PC-3 (cell line): ENCODE results near the gene UBE3C. TPM values are rescaled to one million over a fixed set of nuclear protein-coding genes. Genes with fewer than 3 reads are reported as not detected.

Source experiments
- ATAC-seq: fragments of 200-7000 bp; cut with Tn5 transposase; 2 replicates; pipeline ENCODE4 v1.9.1; 2020; ENCODE audit warnings: mild to moderate bottlenecking, moderate library complexity
- BruUV-seq: library from RNA; stranded (reverse); fragments of 400-500 nt; replicated peaks from 2 replicates; lab custom pipeline; 2021; lab: Mats Ljungman, UMichigan
- CTCF ChIA-PET: fragments of 300-600 bp; sonication (Branson Sonifier 250); formaldehyde crosslinking; loops from one replicate; lab custom pipeline; 2022; ENCODE audit warnings: antibody characterized with exemption; lab: Charles Lee
- POLR2A ChIA-PET: fragments of 300-600 bp; sonication (Branson Sonifier 250); formaldehyde crosslinking; loops from one replicate; lab custom pipeline; 2022; ENCODE audit warnings: antibody characterized with exemption; ENCODE audit not compliant: unreplicated experiment; lab: Charles Lee
- DNase-seq: peaks from one replicate; pipeline ENCODE4 v3.0.0-alpha.2; 2015
- H2AFZ ChIP-seq: fragments of 300-600 bp; sonication (generic); 2 replicates; pipeline ENCODE4 v1.6.0; 2016; ENCODE audit warnings: antibody characterized with exemption, low read length
- H3F3A ChIP-seq: fragments of 300-600 bp; sonication (generic); one replicate; pipeline ENCODE4 v1.6.0; 2017; ENCODE audit warnings: antibody characterized with exemption, low read length, control low read depth, mild to moderate bottlenecking; ENCODE audit not compliant: unreplicated experiment
- H3K27ac ChIP-seq: fragments of 300-600 bp; sonication (generic); 2 replicates; pipeline ENCODE4 v1.5.1; 2016; ENCODE audit warnings: mild to moderate bottlenecking, low read length
- H3K27me3 ChIP-seq: fragments of 300-600 bp; sonication (generic); 2 replicates; pipeline ENCODE4 v1.6.1; 2016; ENCODE audit warnings: low read length, mixed read lengths
- H3K36me3 ChIP-seq: fragments of 300-600 bp; sonication (generic); 2 replicates; pipeline ENCODE4 v1.6.1; 2016; ENCODE audit warnings: low read depth, mixed run types, low read length, mixed read lengths
- H3K4me1 ChIP-seq: fragments of 300-600 bp; sonication (generic); 2 replicates; pipeline ENCODE4 v1.5.1; 2016; ENCODE audit warnings: low read length; ENCODE audit not compliant: insufficient read depth
- H3K4me2 ChIP-seq: fragments of 300-600 bp; sonication (generic); 2 replicates; pipeline ENCODE4 v1.6.0; 2016; ENCODE audit warnings: low read length
- H3K4me3 ChIP-seq: fragments of 300-600 bp; sonication (generic); 2 replicates; pipeline ENCODE4 v1.5.1; 2016; ENCODE audit warnings: mild to moderate bottlenecking, low read length, mixed read lengths
- H3K79me2 ChIP-seq: fragments of 300-600 bp; sonication (generic); 2 replicates; pipeline ENCODE4 v1.6.1; 2017; ENCODE audit warnings: low read length, mixed read lengths
- H3K9ac ChIP-seq: fragments of 300-600 bp; sonication (generic); 2 replicates; pipeline ENCODE4 v1.6.0; 2016; ENCODE audit warnings: mild to moderate bottlenecking, low read length
- H3K9me2 ChIP-seq: fragments of 300-600 bp; sonication (generic); replicated peaks from 2 replicates; pipeline ENCODE4 v1.6.1; 2016; ENCODE audit warnings: mixed run types, low read length, mixed read lengths
- H3K9me3 ChIP-seq: fragments of 300-600 bp; sonication (generic); 2 replicates; pipeline ENCODE4 v1.6.1; 2016; ENCODE audit warnings: low read length, mixed read lengths
- H4K20me1 ChIP-seq: fragments of 300-600 bp; sonication (generic); 2 replicates; pipeline ENCODE4 v1.6.1; 2016; ENCODE audit warnings: low read length, mixed read lengths
- EZH2 ChIP-seq: fragments of 300-600 bp; sonication (generic); IDR thresholded peaks from one replicate; pipeline ENCODE4 v1.6.1; 2017; ENCODE audit warnings: antibody characterized with exemption, mild to moderate bottlenecking, low read length; ENCODE audit not compliant: unreplicated experiment
- EZH2phosphoT487 ChIP-seq: fragments of 300-600 bp; sonication (generic); IDR thresholded peaks from 2 replicates; pipeline ENCODE4 v1.6.1; 2018; ENCODE audit warnings: mild to moderate bottlenecking, antibody characterized with exemption, low read length, borderline replicate concordance
- intact Hi-C: fragments of 100-400 bp; cut with micrococcal nuclease; formaldehyde crosslinking; loops from 2 replicates; pipeline ENCODE4 v1.9.0; 2023
- total RNA-seq: library from RNA; depleted of rRNA; stranded (reverse); fragments of >200 nt; gene quantifications from 2 replicates; pipeline ENCODE4 v1.2.3, GENCODE V29; 2014
- TF ChIP-seq, protein P1 (sequence below): fragments of 300-600 bp; sonication (generic); conservative IDR thresholded peaks from 2 replicates; pipeline ENCODE4 v1.5.1; 2017; ENCODE audit warnings: antibody characterized with exemption, low read depth, mild to moderate bottlenecking, low read length

Gene UBE3C
- total RNA-seq, 1 experiment from 2014 or later: 86.6 TPM

DNA sequence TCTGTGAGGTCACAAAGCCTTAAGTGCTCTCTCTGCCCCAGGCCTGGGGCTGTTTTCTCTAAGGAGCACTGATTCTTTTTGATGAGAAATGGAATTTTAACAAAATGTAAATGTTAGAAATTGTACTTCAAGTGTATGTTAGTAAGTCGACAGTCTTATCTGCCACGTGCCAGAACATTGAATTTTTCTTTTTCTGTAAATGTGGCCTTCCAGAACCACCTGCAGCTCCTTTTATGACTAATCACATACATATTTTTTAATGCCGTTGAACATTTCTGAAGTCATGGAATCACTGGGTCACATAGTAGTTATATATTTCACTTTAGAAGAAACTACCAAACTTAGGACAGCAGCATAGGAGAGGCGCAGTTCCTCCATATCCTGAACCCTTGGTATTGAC is 38.0 kb downstream of the UBE3C start:
- H3K4me1 ChIP-seq: no peaks in the 10 kb centered on the region
- intact Hi-C loops: no loop called here
- ATAC-seq (no peak), DNase-seq (peak; percentile 10)
- H3K27ac ChIP-seq: no peak overlapping the region
- H3K79me2 ChIP-seq: 0 out of 2 replicates have a peak, but pooled peaks cover 12% of the 10 kb centered on the region
- H3K4me2 ChIP-seq: no peak overlapping the region
- POLR2A ChIA-PET: no interaction called here
- no peaks in the 10 kb centered on the region for H3K27me3 ChIP-seq
- CTCF ChIA-PET: no interaction called here
- TF ChIP-seq, protein P1, sequence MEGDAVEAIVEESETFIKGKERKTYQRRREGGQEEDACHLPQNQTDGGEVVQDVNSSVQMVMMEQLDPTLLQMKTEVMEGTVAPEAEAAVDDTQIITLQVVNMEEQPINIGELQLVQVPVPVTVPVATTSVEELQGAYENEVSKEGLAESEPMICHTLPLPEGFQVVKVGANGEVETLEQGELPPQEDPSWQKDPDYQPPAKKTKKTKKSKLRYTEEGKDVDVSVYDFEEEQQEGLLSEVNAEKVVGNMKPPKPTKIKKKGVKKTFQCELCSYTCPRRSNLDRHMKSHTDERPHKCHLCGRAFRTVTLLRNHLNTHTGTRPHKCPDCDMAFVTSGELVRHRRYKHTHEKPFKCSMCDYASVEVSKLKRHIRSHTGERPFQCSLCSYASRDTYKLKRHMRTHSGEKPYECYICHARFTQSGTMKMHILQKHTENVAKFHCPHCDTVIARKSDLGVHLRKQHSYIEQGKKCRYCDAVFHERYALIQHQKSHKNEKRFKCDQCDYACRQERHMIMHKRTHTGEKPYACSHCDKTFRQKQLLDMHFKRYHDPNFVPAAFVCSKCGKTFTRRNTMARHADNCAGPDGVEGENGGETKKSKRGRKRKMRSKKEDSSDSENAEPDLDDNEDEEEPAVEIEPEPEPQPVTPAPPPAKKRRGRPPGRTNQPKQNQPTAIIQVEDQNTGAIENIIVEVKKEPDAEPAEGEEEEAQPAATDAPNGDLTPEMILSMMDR: no peak
- no peak for TF ChIP-seq EZH2phosphoT487
- no peak for TF ChIP-seq EZH2
- H4K20me1 ChIP-seq: peaks cover 7% of the 10 kb centered on the region; the same call in 1 of the 2 replicates
- BruUV-seq: no TSS peak
- no peak overlapping the region for H3K9ac ChIP-seq
- H2AFZ ChIP-seq: no peak overlapping the region
- no peak overlapping the region for H3K4me3 ChIP-seq
- H3K9me2 ChIP-seq: no peaks in the 10 kb centered on the region
- H3F3A ChIP-seq: no peaks in the 10 kb centered on the region
- H3K9me3 ChIP-seq: no peaks in the 10 kb centered on the region
- peaks cover 55% of the 10 kb centered on the region for H3K36me3 ChIP-seq

DNA sequence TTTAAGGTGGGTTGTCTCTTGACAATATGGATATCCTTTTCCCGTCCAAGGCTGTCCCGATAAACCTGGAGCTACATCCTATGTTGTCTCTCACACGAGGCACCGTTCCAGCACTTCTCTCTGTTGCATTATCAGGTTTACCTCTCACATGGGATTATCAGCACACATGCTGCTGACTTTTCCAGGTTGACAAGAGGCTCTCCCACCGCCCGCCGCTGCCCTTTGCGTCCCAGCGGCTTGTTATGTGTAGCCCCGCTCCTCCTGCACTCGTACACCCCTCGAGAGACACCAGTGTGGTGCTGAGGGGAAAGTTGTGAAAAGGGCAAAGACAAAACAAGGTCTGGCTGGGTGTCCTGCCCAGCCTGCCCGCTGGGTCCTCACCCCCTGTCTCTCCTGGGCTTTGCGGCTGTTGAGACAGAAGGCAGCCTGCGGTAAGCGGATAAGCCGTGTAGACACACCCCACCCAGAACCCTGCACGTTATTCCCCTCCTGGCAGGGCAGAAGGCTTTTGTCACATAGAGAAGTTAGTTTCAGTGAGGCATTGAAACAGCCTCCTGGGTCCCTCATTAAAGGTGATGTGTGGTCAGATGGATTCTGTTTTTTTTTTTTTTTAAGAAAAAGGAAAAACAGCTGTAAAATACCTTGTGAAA is 38.7 kb downstream of the UBE3C start:
- no TSS peak for BruUV-seq
- H3K9ac ChIP-seq: no peak overlapping the region
- 0 out of 2 replicates have a peak, but pooled peaks cover 10% of the 10 kb centered on the region for H3K79me2 ChIP-seq
- H3K9me3 ChIP-seq: no peaks in the 10 kb centered on the region
- peaks cover 60% of the 10 kb centered on the region for H3K36me3 ChIP-seq
- ChIA-PET CTCF (no interaction called here), POLR2A (no interaction called here)
- H4K20me1 ChIP-seq: peaks cover 7% of the 10 kb centered on the region; the same call in 1 of the 2 replicates
- TF ChIP-seq EZH2phosphoT487 (no peak), EZH2 (no peak)
- TF ChIP-seq, protein P1: no peak
- ATAC-seq (no peak), DNase-seq (no peak)
- H3K4me2 ChIP-seq: no peak overlapping the region
- no peaks in the 10 kb centered on the region for H3K4me1 ChIP-seq
- intact Hi-C loops: no loop called here
- no peaks in the 10 kb centered on the region for H3F3A ChIP-seq
- no peak overlapping the region for H2AFZ ChIP-seq
- no peak overlapping the region for H3K4me3 ChIP-seq
- no peak overlapping the region for H3K27ac ChIP-seq
- H3K27me3 ChIP-seq: no peaks in the 10 kb centered on the region
- no peaks in the 10 kb centered on the region for H3K9me2 ChIP-seq

DNA sequence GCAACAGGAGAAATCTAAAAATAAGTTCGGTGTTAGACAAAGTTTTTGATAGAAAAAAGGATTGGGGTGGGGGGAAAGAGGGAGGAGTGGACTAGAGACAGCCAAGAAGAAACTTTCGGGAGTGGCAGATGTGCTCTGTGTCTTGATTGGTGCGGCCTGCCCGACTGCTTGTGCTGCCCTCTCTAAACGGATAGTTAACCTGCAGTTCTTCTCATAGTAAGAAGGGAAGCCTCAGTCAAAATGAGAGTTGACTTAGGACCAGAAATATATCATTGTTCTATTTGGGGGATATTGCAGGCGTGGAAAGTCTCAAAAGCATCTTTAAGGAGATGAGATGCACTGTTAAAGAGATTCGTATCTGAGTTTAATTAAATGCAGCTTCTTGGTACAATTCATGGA is 39.3 kb downstream of the UBE3C start:
- ChIA-PET POLR2A (no interaction called here), CTCF (no interaction called here)
- Histone ChIP-seq H3K4me2 (no peak overlapping the region), H2AFZ (no peak overlapping the region), H4K20me1 (0 out of 2 replicates have a peak, but pooled peaks cover 7% of the 10 kb centered on the region), H3K9ac (no peak overlapping the region), H3K4me3 (no peak overlapping the region), H3K9me2 (no peaks in the 10 kb centered on the region), H3F3A (no peaks in the 10 kb centered on the region), H3K79me2 (0 out of 2 replicates have a peak, but pooled peaks cover 7% of the 10 kb centered on the region), H3K27ac (no peak overlapping the region), H3K4me1 (no peaks in the 10 kb centered on the region), H3K27me3 (no peaks in the 10 kb centered on the region), H3K36me3 (peaks cover 57% of the 10 kb centered on the region), H3K9me3 (no peaks in the 10 kb centered on the region)
- intact Hi-C loops: no loop called here
- TF ChIP-seq, protein P1: no peak
- TF ChIP-seq EZH2phosphoT487: no peak
- no TSS peak for BruUV-seq
- no peak for DNase-seq
- ATAC-seq: no peak
